ENCODE measurements around the gene GRAMD4.

Gene GRAMD4

GRCh38 chr22:46652847-46653331, 32.7 kb downstream of the GRAMD4 start:
- Mint-ChIP-seq H3K27me3 (no peaks in the 10 kb centered on the region), H3K27ac (peak overlapping the region; percentile 84), H3K9me3 (peaks cover 0 to 7% of the 10 kb centered on the region in 2 donors), H3K36me3 (peaks cover 37 to 61% of the 10 kb centered on the region in 2 donors), H3K4me3 (peak overlapping the region in 1 of 2 donors; percentile 55), H3K4me1 (peaks cover 68 to 70% of the 10 kb centered on the region in 2 donors)
- ATAC-seq (replicated peaks): peak in 1 of 2 donors; percentile 5
- no peak for DNase-seq

GRCh38 chr22:46653596-46653995, 33.4 kb downstream of the GRAMD4 start:
- Mint-ChIP-seq H3K27ac (peak overlapping the region; percentile 84), H3K4me3 (peak overlapping the region in 1 of 2 donors; percentile 19), H3K36me3 (peaks cover 31 to 57% of the 10 kb centered on the region in 2 donors), H3K27me3 (no peaks in the 10 kb centered on the region), H3K9me3 (no peaks in the 10 kb centered on the region), H3K4me1 (peaks cover 61 to 70% of the 10 kb centered on the region in 2 donors)
- DNase-seq: peak; percentile 55
- ATAC-seq (replicated peaks): peak; percentile 76 to 79

- no peak for DNase-seq
- Mint-ChIP-seq H3K9me3 (no peaks in the 10 kb centered on the region), H3K36me3 (peaks cover 35 to 64% of the 10 kb centered on the region in 2 donors), H3K4me1 (peaks cover 58 to 68% of the 10 kb centered on the region in 2 donors), H3K27me3 (no peaks in the 10 kb centered on the region), H3K27ac (peak overlapping the region; percentile 43), H3K4me3 (no peak overlapping the region)
- no peak for ATAC-seq (replicated peaks)
Measured at GRCh38 chr22:46654426-46654825, 34.2 kb downstream of the GRAMD4 start.

GRCh38 chr22:46654927-46655595, 34.9 kb downstream of the GRAMD4 start:
- Mint-ChIP-seq H3K36me3 (peaks cover 31 to 61% of the 10 kb centered on the region in 2 donors), H3K9me3 (no peaks in the 10 kb centered on the region), H3K4me1 (peaks cover 54 to 65% of the 10 kb centered on the region in 2 donors), H3K27ac (peak overlapping the region; percentile 43), H3K4me3 (no peak overlapping the region), H3K27me3 (no peaks in the 10 kb centered on the region)
- DNase-seq (no peak), ATAC-seq (replicated peaks) (no peak)

GRCh38 chr22:46655861-46656608, 35.8 kb downstream of the GRAMD4 start:
- Mint-ChIP-seq H3K9me3 (no peaks in the 10 kb centered on the region), H3K4me1 (peaks cover 50 to 65% of the 10 kb centered on the region in 2 donors), H3K27ac (peak overlapping the region; percentile 54), H3K27me3 (no peaks in the 10 kb centered on the region), H3K36me3 (peaks cover 31 to 63% of the 10 kb centered on the region in 2 donors), H3K4me3 (no peak overlapping the region)
- no peak for ATAC-seq (replicated peaks)
- no peak for DNase-seq

GRCh38 chr22:46656856-46657654, 36.9 kb downstream of the GRAMD4 start:
- peaks cover 41 to 59% of the 10 kb centered on the region in 2 donors for H3K4me1 Mint-ChIP-seq
- peak overlapping the region; percentile 80 for H3K27ac Mint-ChIP-seq
- H3K4me3 Mint-ChIP-seq: no peak overlapping the region
- DNase-seq (no peak), ATAC-seq (replicated peaks) (no peak)
- no peaks in the 10 kb centered on the region for H3K27me3 Mint-ChIP-seq
- H3K36me3 Mint-ChIP-seq: peaks cover 24 to 56% of the 10 kb centered on the region in 2 donors
- no peaks in the 10 kb centered on the region for H3K9me3 Mint-ChIP-seq

GRCh38 chr22:46657655-46657953, 37.4 kb downstream of the GRAMD4 start:
- Mint-ChIP-seq H3K4me3 (no peak overlapping the region), H3K9me3 (no peaks in the 10 kb centered on the region), H3K4me1 (peaks cover 37 to 54% of the 10 kb centered on the region in 2 donors), H3K27me3 (no peaks in the 10 kb centered on the region), H3K36me3 (peaks cover 22 to 56% of the 10 kb centered on the region in 2 donors), H3K27ac (peak overlapping the region; percentile 80)
- DNase-seq (no peak), ATAC-seq (replicated peaks) (no peak)

GRCh38 chr22:46657996-46658947, 38.1 kb downstream of the GRAMD4 start:
- H3K4me3 Mint-ChIP-seq: no peak overlapping the region
- DNase-seq (no peak), ATAC-seq (replicated peaks) (no peak)
- H3K27ac Mint-ChIP-seq: no peak overlapping the region
- H3K36me3 Mint-ChIP-seq: peaks cover 16 to 51% of the 10 kb centered on the region in 2 donors
- H3K4me1 Mint-ChIP-seq: peaks cover 31 to 47% of the 10 kb centered on the region in 2 donors
- H3K9me3 Mint-ChIP-seq: no peaks in the 10 kb centered on the region
- no peaks in the 10 kb centered on the region for H3K27me3 Mint-ChIP-seq

GRCh38 chr22:46659059-46659790, 39.0 kb downstream of the GRAMD4 start:
- Mint-ChIP-seq H3K9me3 (no peaks in the 10 kb centered on the region), H3K36me3 (peaks cover 16 to 51% of the 10 kb centered on the region in 2 donors), H3K27me3 (no peaks in the 10 kb centered on the region), H3K4me1 (peaks cover 25 to 37% of the 10 kb centered on the region in 2 donors), H3K27ac (no peak overlapping the region), H3K4me3 (peak overlapping the region in 1 of 2 donors; percentile 8)
- ATAC-seq (replicated peaks) (no peak), DNase-seq (no peak)

- Mint-ChIP-seq H3K4me3 (no peak overlapping the region), H3K4me1 (peaks cover 22 to 32% of the 10 kb centered on the region in 2 donors), H3K27ac (no peak overlapping the region), H3K36me3 (peaks cover 21 to 48% of the 10 kb centered on the region in 2 donors), H3K9me3 (no peaks in the 10 kb centered on the region), H3K27me3 (no peaks in the 10 kb centered on the region)
- no peak for ATAC-seq (replicated peaks)
- DNase-seq: no peak
Measured at GRCh38 chr22:46659791-46660186, 39.6 kb downstream of the GRAMD4 start.

- DNase-seq (no peak), ATAC-seq (replicated peaks) (no peak)
- H3K27ac Mint-ChIP-seq: peak overlapping the region; percentile 31
- H3K4me3 Mint-ChIP-seq: no peak overlapping the region
- H3K27me3 Mint-ChIP-seq: no peaks in the 10 kb centered on the region
- H3K36me3 Mint-ChIP-seq: peaks cover 28 to 53% of the 10 kb centered on the region in 2 donors
- H3K4me1 Mint-ChIP-seq: peaks cover 22 to 31% of the 10 kb centered on the region in 2 donors
- no peaks in the 10 kb centered on the region for H3K9me3 Mint-ChIP-seq
Measured at GRCh38 chr22:46660604-46661201, 40.5 kb downstream of the GRAMD4 start.

GRCh38 chr22:46661221-46661851, 41.1 kb downstream of the GRAMD4 start:
- no peak overlapping the region for H3K4me3 Mint-ChIP-seq
- H3K36me3 Mint-ChIP-seq: peaks cover 34 to 59% of the 10 kb centered on the region in 2 donors
- no peak for DNase-seq

More at GRCh38 chr22:46661221-46661851, 41.1 kb downstream of the GRAMD4 start:
- no peaks in the 10 kb centered on the region for H3K9me3 Mint-ChIP-seq
- H3K27me3 Mint-ChIP-seq: no peaks in the 10 kb centered on the region
- no peak overlapping the region for H3K27ac Mint-ChIP-seq
- H3K4me1 Mint-ChIP-seq: peaks cover 22 to 31% of the 10 kb centered on the region in 2 donors
- ATAC-seq (replicated peaks): peak in 1 of 2 donors; percentile 33
